Kidney (tissue), 14 donors: Measurements from ENCODE around the gene GP2. TPM values are rescaled to one million over a fixed set of nuclear protein-coding genes. Genes with fewer than 3 reads are reported as not detected.

Experiments used
- DNase-seq, 5 donors: peaks; one replicate each; pipeline ENCODE4 v3.0.0-alpha.2; 2013 to 2020
- FAIRE-seq: peaks from 2 replicates; lab custom pipeline; 2012; peaks lifted over from hg19 to GRCh38; lab: Jason Lieb, UNC
- H3K27ac ChIP-seq, 2 donors: one replicate each; pipeline ENCODE4 v1.7.0; 2013; ENCODE audit warnings: low read depth in 2 of 2, low read length in 2 of 2, inconsistent platforms in 1 of 2
- H3K27me3 ChIP-seq: one replicate; pipeline ENCODE4 v1.7.1; 2013; ENCODE audit warnings: low read length, inconsistent platforms; ENCODE audit not compliant: control insufficient read depth, insufficient read depth
- H3K36me3 ChIP-seq, 3 donors: one replicate each; pipeline versions ENCODE4 v1.7.0 to v1.7.1; 2013; ENCODE audit warnings: low read length in 3 of 3, control low read depth in 1 of 3, inconsistent platforms in 1 of 3; ENCODE audit not compliant: insufficient read depth in 3 of 3, control insufficient read depth in 2 of 3
- H3K4me1 ChIP-seq, 3 donors: one replicate each; pipeline versions ENCODE4 v1.7.0 to v1.7.1; 2013; ENCODE audit warnings: low read length in 3 of 3, inconsistent platforms in 1 of 3, low read depth in 1 of 3; ENCODE audit not compliant: control insufficient read depth in 2 of 3, insufficient read depth in 2 of 3
- H3K4me3 ChIP-seq, 3 donors: one replicate each; pipeline versions ENCODE4 v1.7.0 to v1.8.1; 2013; ENCODE audit warnings: low read length in 3 of 3, control low read depth in 1 of 3, inconsistent platforms in 1 of 3
- H3K9ac ChIP-seq, 3 donors: one replicate each; pipeline versions ENCODE4 v1.7.0 to v1.7.1; 2013; ENCODE audit warnings: low read length in 3 of 3, control low read depth in 1 of 3, inconsistent platforms in 1 of 3
- H3K9me3 ChIP-seq, 3 donors: one replicate each; pipeline versions ENCODE4 v1.7.0 to v1.7.1; 2013; ENCODE audit warnings: low read length in 3 of 3, control low read depth in 1 of 3, inconsistent platforms in 1 of 3; ENCODE audit not compliant: control insufficient read depth in 2 of 3, insufficient read depth in 1 of 3
- intact Hi-C: fragments of 100-400 bp; cut with DNase I; formaldehyde crosslinking; loops from one replicate; pipeline ENCODE4 v1.11.1; 2022
- polyA plus RNA-seq: library from polyadenylated mRNA; stranded (reverse); fragments of 350-450 nt; fragmentation: Illumina TruSeq; extraction: RNeasy Lipid Tissue Mini Kit (QIAGEN cat#74804); gene quantifications from one replicate; pipeline ENCODE4 v1.2.3, GENCODE V29; 2014; ENCODE audit warnings: low read depth, low replicate concordance; ENCODE audit not compliant: insufficient read depth
- total RNA-seq: library from RNA; stranded (reverse); fragmentation: NEBNext Ultra II Directional; extraction: Animal tissue kit (Norgen Biotek cat#: 25700); gene quantifications from one replicate; pipeline ENCODE4 v1.2.1, GENCODE V29; 2021
- TF ChIP-seq, protein P1 (sequence below): IDR thresholded peaks from 3 replicates; pipeline ENCODE4 v1.5.1; 2012; ENCODE audit warnings: mild to moderate bottlenecking, moderate library complexity, borderline replicate concordance; ENCODE audit not compliant: insufficient read depth; ENCODE audit errors: extremely low read depth
- donor health status: control.
- donor health status: control.
- donor health status: control.
- donor health status: control.
- donor health status: control.
- donor health status: DM: yes; HTN: yes; CAD: no.
- donor health status: Normal renal cell carcinoma (clear cell type).

The GP2 gene
- total and polyA plus RNA-seq, 2 donors from 2014 or later, result 0.94 to 9.3 TPM

DNA sequence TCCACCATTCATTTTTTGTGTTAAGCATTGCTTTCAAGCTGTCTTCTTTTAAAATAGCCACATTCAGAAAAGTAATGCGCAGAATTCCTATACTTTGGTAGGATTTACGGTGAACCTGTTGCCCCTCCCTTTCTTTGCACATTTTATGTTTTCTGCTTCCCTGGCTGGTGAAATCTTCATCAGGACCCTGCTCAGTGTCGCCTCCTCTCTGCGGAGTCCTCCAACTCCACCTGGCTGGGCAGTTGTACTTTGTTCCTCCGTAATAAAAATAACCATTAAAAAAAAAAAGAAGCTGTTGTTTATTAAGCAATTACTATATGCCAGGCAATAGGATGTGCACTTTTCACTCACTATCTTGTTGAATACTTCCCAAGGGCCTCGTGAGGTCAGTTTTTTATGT is 22.3 kb upstream of the GP2 start:
- TF ChIP-seq, protein P1, sequence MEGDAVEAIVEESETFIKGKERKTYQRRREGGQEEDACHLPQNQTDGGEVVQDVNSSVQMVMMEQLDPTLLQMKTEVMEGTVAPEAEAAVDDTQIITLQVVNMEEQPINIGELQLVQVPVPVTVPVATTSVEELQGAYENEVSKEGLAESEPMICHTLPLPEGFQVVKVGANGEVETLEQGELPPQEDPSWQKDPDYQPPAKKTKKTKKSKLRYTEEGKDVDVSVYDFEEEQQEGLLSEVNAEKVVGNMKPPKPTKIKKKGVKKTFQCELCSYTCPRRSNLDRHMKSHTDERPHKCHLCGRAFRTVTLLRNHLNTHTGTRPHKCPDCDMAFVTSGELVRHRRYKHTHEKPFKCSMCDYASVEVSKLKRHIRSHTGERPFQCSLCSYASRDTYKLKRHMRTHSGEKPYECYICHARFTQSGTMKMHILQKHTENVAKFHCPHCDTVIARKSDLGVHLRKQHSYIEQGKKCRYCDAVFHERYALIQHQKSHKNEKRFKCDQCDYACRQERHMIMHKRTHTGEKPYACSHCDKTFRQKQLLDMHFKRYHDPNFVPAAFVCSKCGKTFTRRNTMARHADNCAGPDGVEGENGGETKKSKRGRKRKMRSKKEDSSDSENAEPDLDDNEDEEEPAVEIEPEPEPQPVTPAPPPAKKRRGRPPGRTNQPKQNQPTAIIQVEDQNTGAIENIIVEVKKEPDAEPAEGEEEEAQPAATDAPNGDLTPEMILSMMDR, result no peak
- no peak for FAIRE-seq
- no peak for DNase-seq
- H3K9ac ChIP-seq, result peak overlapping the region in 1 of 3 donors; percentile 62
- H3K36me3 ChIP-seq, result peaks cover 0 to 3% (median 0%) of the 10 kb centered on the region in 3 donors
- H3K9me3 ChIP-seq, result no peaks in the 10 kb centered on the region
- intact Hi-C loops, result no loop called here
- H3K4me3 ChIP-seq, result peak overlapping the region in 1 of 3 donors; percentile 57
- H3K27me3 ChIP-seq, result no peaks in the 10 kb centered on the region
- peaks cover 0 to 4% (median 4%) of the 10 kb centered on the region in 3 donors for H3K4me1 ChIP-seq
- H3K27ac ChIP-seq, result peak overlapping the region in 1 of 2 donors; percentile 47

GRCh38 chr16:20348365-20349185 is 21.3 kb upstream of the GP2 start:
- H3K4me3 ChIP-seq, result peak overlapping the region in 1 of 3 donors; percentile 42
- peaks cover 0 to 4% (median 4%) of the 10 kb centered on the region in 3 donors for H3K4me1 ChIP-seq
- H3K36me3 ChIP-seq, result peaks cover 0 to 3% (median 0%) of the 10 kb centered on the region in 3 donors
- TF ChIP-seq, protein P1, result peak; percentile 31
- H3K9me3 ChIP-seq, result no peaks in the 10 kb centered on the region
- no peaks in the 10 kb centered on the region for H3K27me3 ChIP-seq
- peak overlapping the region in 1 of 3 donors; percentile 46 for H3K9ac ChIP-seq
- DNase-seq (peak; percentile 3 to 86 (median 33)), FAIRE-seq (no peak)
- H3K27ac ChIP-seq, result peak overlapping the region in 1 of 2 donors; percentile 76
- intact Hi-C loops, result no loop called here

GRCh38 chr16:20347666-20348364 is 20.5 kb upstream of the GP2 start:
- H3K4me1 ChIP-seq, result peaks cover 0 to 4% (median 0%) of the 10 kb centered on the region in 3 donors
- peak overlapping the region in 1 of 3 donors; percentile 42 for H3K4me3 ChIP-seq
- FAIRE-seq, result no peak
- TF ChIP-seq, protein P1, result no peak
- peak overlapping the region in 1 of 3 donors; percentile 46 for H3K9ac ChIP-seq
- peak overlapping the region in 1 of 2 donors; percentile 76 for H3K27ac ChIP-seq
- H3K9me3 ChIP-seq, result no peaks in the 10 kb centered on the region
- peaks cover 0 to 3% (median 0%) of the 10 kb centered on the region in 3 donors for H3K36me3 ChIP-seq
- intact Hi-C loops, result no loop called here
- no peak for DNase-seq
- H3K27me3 ChIP-seq, result no peaks in the 10 kb centered on the region
